Endothelial cell of umbilical vein (primary cell): ENCODE results near the gene CNIH2. TPM values are rescaled to one million over a fixed set of nuclear protein-coding genes. Genes with fewer than 3 reads are reported as not detected.

ENCODE experiments used
- BruUV-seq: library from RNA; stranded (reverse); fragments of 400-500 nt; replicated peaks from 2 replicates; lab custom pipeline; 2021; lab: Mats Ljungman, UMichigan
- CTCF ChIA-PET: fragments of 300-600, 350-600 bp; sonication (Branson Sonifier 250); formaldehyde crosslinking; loops from one replicate; lab custom pipeline; 2021; ENCODE audit warnings: antibody characterized with exemption, inconsistent platforms; lab: Charles Lee
- POLR2A ChIA-PET: fragments of 300-600, 350-600 bp; sonication (Branson Sonifier 250); formaldehyde crosslinking; loops from one replicate; lab custom pipeline; 2021; ENCODE audit warnings: antibody characterized with exemption, inconsistent platforms; lab: Charles Lee
- DNase-seq: peaks from one replicate; pipeline ENCODE4 v3.0.0-alpha.2; 2011; ENCODE audit warnings: low read depth, low spot score
- FAIRE-seq: peaks from 2 replicates; lab custom pipeline; 2011; peaks lifted over from hg19 to GRCh38; lab: Jason Lieb, UNC
- H2AFZ ChIP-seq: 2 replicates; pipeline ENCODE4 v1.6.0; 2012; ENCODE audit warnings: low read depth, low read length, control low read depth, inconsistent platforms
- H3K27ac ChIP-seq: 2 replicates; pipeline ENCODE4 v1.5.1; 2011; ENCODE audit warnings: low read depth, mild to moderate bottlenecking, control low read depth, low read length, moderate library complexity; ENCODE audit not compliant: insufficient read depth
- H3K27me3 ChIP-seq, 2 experiments: 2 replicates each; pipeline versions ENCODE4 v1.6.0 to v1.6.1; 2011; ENCODE audit warnings: low read length in 2 of 2, mixed read lengths in 1 of 2; ENCODE audit not compliant: control insufficient read depth in 2 of 2, insufficient read depth in 2 of 2
- H3K36me3 ChIP-seq, 2 experiments: 2 replicates in 1 of 2; 3 replicates in 1 of 2; pipeline ENCODE4 v1.5.1; 2011; ENCODE audit warnings: low read length in 2 of 2, mild to moderate bottlenecking in 1 of 2, moderate library complexity in 1 of 2; ENCODE audit not compliant: control insufficient read depth in 2 of 2, insufficient read depth in 2 of 2; ENCODE audit errors: extremely low read depth in 1 of 2
- H3K4me1 ChIP-seq: 3 replicates; pipeline ENCODE4 v1.5.1; 2011; ENCODE audit warnings: mild to moderate bottlenecking, low read length; ENCODE audit not compliant: control insufficient read depth, insufficient read depth; ENCODE audit errors: extremely low read depth
- H3K4me2 ChIP-seq: 2 replicates; pipeline ENCODE4 v1.6.1; 2011; ENCODE audit warnings: low read length, control low read depth, mixed read lengths; ENCODE audit not compliant: insufficient read depth
- H3K4me3 ChIP-seq, 3 experiments: fragments of 200-600 bp in 1 of 3; sonication (generic), shearing (Covaris generic) in 1 of 3; replicated peaks in 1 of 3; 2 replicates each; pipeline ENCODE4 v1.5.1; 2011 to 2016; ENCODE audit warnings: control low read depth in 3 of 3, low read length in 3 of 3, mild to moderate bottlenecking in 2 of 3, inconsistent platforms in 1 of 3, low read depth in 1 of 3, moderate library complexity in 1 of 3; ENCODE audit not compliant: insufficient read depth in 1 of 3
- H3K79me2 ChIP-seq: 2 replicates; pipeline ENCODE4 v1.6.0; 2012; ENCODE audit warnings: low read length, inconsistent platforms; ENCODE audit not compliant: control insufficient read depth, insufficient read depth
- H3K9ac ChIP-seq: replicated peaks from 2 replicates; pipeline ENCODE3; 2011; ENCODE audit warnings: low read length, control low read depth; ENCODE audit not compliant: insufficient read depth; ENCODE audit errors: extremely low read depth
- H3K9me1 ChIP-seq: replicated peaks from 3 replicates; pipeline ENCODE4 v1.6.0; 2011; ENCODE audit warnings: mild to moderate bottlenecking, low read length; ENCODE audit not compliant: control insufficient read depth, insufficient read depth; ENCODE audit errors: extremely low read depth
- H3K9me3 ChIP-seq: replicated peaks from 2 replicates; pipeline ENCODE4 v1.5.1; 2012; ENCODE audit warnings: low read length, inconsistent platforms; ENCODE audit not compliant: control insufficient read depth, insufficient read depth
- H4K20me1 ChIP-seq: replicated peaks from 2 replicates; pipeline ENCODE3; 2011; ENCODE audit warnings: mild to moderate bottlenecking, low read length; ENCODE audit not compliant: control insufficient read depth, insufficient read depth; ENCODE audit errors: extremely low read depth
- CTCF ChIP-seq, 2 donors: IDR thresholded peaks; 1 replicate in 1 of 2; 2 replicates in 1 of 2; pipeline ENCODE4 v1.5.1; 2011; ENCODE audit warnings: low read length in 2 of 2, mild to moderate bottlenecking in 2 of 2, moderate library complexity in 2 of 2, control low read depth in 1 of 2, inconsistent platforms in 1 of 2, low read depth in 1 of 2; ENCODE audit not compliant: insufficient read depth in 1 of 2; ENCODE audit errors: extremely low read depth in 1 of 2
- EZH2 ChIP-seq: IDR thresholded peaks from 2 replicates; pipeline ENCODE4 v1.6.1; 2012; ENCODE audit warnings: borderline replicate concordance, low read depth, mild to moderate bottlenecking, moderate library complexity, low read length, inconsistent platforms; ENCODE audit not compliant: severe bottlenecking
- FOS ChIP-seq: IDR thresholded peaks from 2 replicates; pipeline ENCODE4 v1.6.1; 2011; ENCODE audit warnings: mild to moderate bottlenecking, low read length, moderate library complexity, borderline replicate concordance; ENCODE audit not compliant: insufficient read depth
- GATA2 ChIP-seq: IDR thresholded peaks from 2 replicates; pipeline ENCODE4 v1.7.0; 2011; ENCODE audit warnings: low read depth, mild to moderate bottlenecking, moderate library complexity, mixed read lengths, low read length; ENCODE audit not compliant: insufficient read length, insufficient read depth
- MAX ChIP-seq: IDR thresholded peaks from 2 replicates; pipeline ENCODE4 v1.6.1; 2011; ENCODE audit not compliant: insufficient read depth, insufficient read length
- MYC ChIP-seq: IDR thresholded peaks from one replicate; pipeline ENCODE4 v1.6.1; 2011; ENCODE audit warnings: mild to moderate bottlenecking, low read depth, low read length
- POLR2A ChIP-seq: IDR thresholded peaks from 2 replicates; pipeline ENCODE4 v1.6.1; 2012; ENCODE audit warnings: low read depth, mild to moderate bottlenecking, control low read depth, low read length
- POLR2AphosphoS5 ChIP-seq: IDR thresholded peaks from 2 replicates; pipeline ENCODE4 v1.6.1; 2012; ENCODE audit warnings: low read depth, mild to moderate bottlenecking, control low read depth, low read length, moderate library complexity; ENCODE audit not compliant: insufficient read depth
- dilution Hi-C: fragments of 300-500 bp; cut with MboI; formaldehyde crosslinking; loops from one replicate; pipeline ENCODE4 v1.15.0; 2019; ENCODE audit warnings: low sequenced_read_pairs; ENCODE audit not compliant: extremely low pct_ligation_motif_present
- intact Hi-C: fragments of 100-400 bp; cut with micrococcal nuclease; formaldehyde crosslinking; loops from one replicate; pipeline ENCODE4 v1.10.0; 2022
- polyA plus RNA-seq, 4 experiments: library from polyadenylated mRNA; depleted of rRNA in 3 of 4; stranded (reverse) in 3 of 4; unstranded in 1 of 4; fragments of >200 nt; gene quantifications; 2 replicates each; pipeline versions ENCODE4 v1.2.1 to v1.2.3, GENCODE V29; 2011 to 2012; ENCODE audit warnings: missing spikeins in 1 of 4
- total RNA-seq: library from RNA; stranded (reverse); gene quantifications from 2 replicates; pipeline ENCODE4 v1.2.3, GENCODE V29; 2021

Gene CNIH2
- total and polyA plus RNA-seq, 2 donors (not counting 3 experiments of a cell fraction or from before 2014, with no cell fraction given), result 0.46 to 1.2 TPM

GRCh38 chr11:66230978-66231377 lies 47.0 kb upstream of the CNIH2 start:
- Histone ChIP-seq H3K9ac (no peak overlapping the region), H3K36me3 (peaks cover 0 to 49% of the 10 kb centered on the region in 2 experiments), H3K4me1 (no peaks in the 10 kb centered on the region), H3K79me2 (no peaks in the 10 kb centered on the region), H3K27ac (no peak overlapping the region), H3K4me3 (no peak overlapping the region), H3K4me2 (no peak overlapping the region), H3K9me1 (no peaks in the 10 kb centered on the region), H4K20me1 (no peaks in the 10 kb centered on the region), H3K27me3 (no peaks in the 10 kb centered on the region), H3K9me3 (no peaks in the 10 kb centered on the region), H2AFZ (no peak overlapping the region)
- dilution Hi-C loops, result no loop called here
- BruUV-seq, result no TSS peak
- DNase-seq, result no peak
- no peak for TF ChIP-seq POLR2AphosphoS5
- TF ChIP-seq FOS, result no peak
- no peak for TF ChIP-seq GATA2
- TF ChIP-seq EZH2, result no peak
- TF ChIP-seq CTCF (IDR thresholded peaks at IDR 0.05; ENCODE audit: extremely low read depth in 1 of 2, insufficient read depth in 1 of 2, low read depth in 1 of 2, low read length in 2 of 2), result no peak
- no peak for TF ChIP-seq MYC
- no peak for TF ChIP-seq MAX
- TF ChIP-seq POLR2A, result no peak
- intact Hi-C loops, result no loop called here
- no peak for FAIRE-seq
- ChIA-PET CTCF (interaction anchor here (1.7 kb wide), 1 partner anchor 8 kb away, joined by 5 read pairs; no protein-coding TSS in a partner anchor), POLR2A (no interaction called here)
